K562 (cell line): ENCODE data around the gene MADCAM1. TPM values are rescaled to one million over a fixed set of nuclear protein-coding genes. Genes with fewer than 3 reads are reported as not detected.

Source experiments
- ARID2 ChIP-seq: fragments of 450-650 bp; IDR thresholded peaks from 2 replicates; pipeline ENCODE4 v1.6.1; 2017; ENCODE audit warnings: antibody characterized with exemption, mild to moderate bottlenecking
- CEBPG ChIP-seq, 3 experiments: fragments of 200-800 bp in 1 of 3; sonication (Bioruptor generic) in 1 of 3; sonication (generic) in 1 of 3; formaldehyde crosslinking in 1 of 3; IDR thresholded peaks in 2 of 3; conservative IDR thresholded peaks in 1 of 3; 2 replicates each; pipeline versions ENCODE4 v1.6.1 to v1.8.0; 2016 to 2022; ENCODE audit warnings: missing compliant biosample characterization in 2 of 3, missing genetic modification characterization in 2 of 3, mild to moderate bottlenecking in 1 of 3, missing genetic modification reagents in 1 of 3
- EHMT2 ChIP-seq: fragments of 450-650 bp; IDR thresholded peaks from 2 replicates; pipeline ENCODE4 v1.6.1; 2018; ENCODE audit warnings: antibody characterized with exemption
- GTF2F1 ChIP-seq: IDR thresholded peaks from 2 replicates; pipeline ENCODE4 v1.6.1; 2011; ENCODE audit warnings: low read depth, low read length, improper control_type of control experiment
- HOXB6 ChIP-seq: fragments of 250-450 bp; sonication (Bioruptor Pico); IDR thresholded peaks from 2 replicates; pipeline ENCODE4 v1.5.1; 2022; ENCODE audit warnings: mild to moderate bottlenecking, borderline replicate concordance
- L3MBTL2 ChIP-seq: fragments of 450-650 bp; IDR thresholded peaks from 2 replicates; pipeline ENCODE4 v1.6.1; 2016; ENCODE audit warnings: mild to moderate bottlenecking, moderate library complexity
- MAZ ChIP-seq, 2 experiments: fragments of 450-650 bp in 1 of 2; sonication (generic) in 1 of 2; formaldehyde crosslinking; IDR thresholded peaks in 1 of 2; conservative IDR thresholded peaks in 1 of 2; 2 replicates each; pipeline versions ENCODE4 v1.4.0 to v1.5.0; 2020; ENCODE audit warnings: mild to moderate bottlenecking in 1 of 2, missing genetic modification reagents in 1 of 2
- MEF2D ChIP-seq: conservative IDR thresholded peaks from 2 replicates; pipeline ENCODE4 v1.6.1; 2016; ENCODE audit warnings: low read depth, missing genetic modification characterization, missing compliant biosample characterization
- NFIX ChIP-seq: fragments of 250-450 bp; sonication (Bioruptor Pico); IDR thresholded peaks from 2 replicates; pipeline ENCODE4 v1.4.0; 2020; ENCODE audit warnings: low read depth, mild to moderate bottlenecking, moderate library complexity
- NR4A1 ChIP-seq, 2 experiments: fragments of 250-450 bp in 1 of 2; fragments of 450-650 bp in 1 of 2; sonication (Bioruptor Pico) in 1 of 2; IDR thresholded peaks; 2 replicates each; pipeline versions ENCODE4 v1.4.0 to v1.6.1; 2016 to 2020; ENCODE audit warnings: mild to moderate bottlenecking in 2 of 2, missing compliant biosample characterization in 1 of 2, missing genetic modification characterization in 1 of 2, moderate library complexity in 1 of 2
- PHF20 ChIP-seq: fragments of 450-650 bp; IDR thresholded peaks from 2 replicates; pipeline ENCODE4 v1.6.1; 2018; ENCODE audit not compliant: partially characterized antibody
- POLR3A ChIP-seq: IDR thresholded peaks from 2 replicates; pipeline ENCODE4 v1.6.1; 2011; ENCODE audit warnings: borderline replicate concordance, mild to moderate bottlenecking, moderate library complexity; ENCODE audit not compliant: insufficient read length, insufficient read depth; ENCODE audit errors: extremely low read depth
- SMAD4 ChIP-seq: fragments of 250-450 bp; sonication (Bioruptor Pico); conservative IDR thresholded peaks from 2 replicates; pipeline ENCODE4 v1.8.0; 2021; ENCODE audit warnings: inconsistent platforms, mild to moderate bottlenecking, moderate library complexity
- SMARCA5 ChIP-seq: fragments of 450-650 bp; IDR thresholded peaks from 2 replicates; pipeline ENCODE4 v1.6.1; 2016
- ZNF24 ChIP-seq: fragments of 450-650 bp; IDR thresholded peaks from 2 replicates; pipeline ENCODE4 v1.6.1; 2016
- ZNF41 ChIP-seq: fragments of 250-450 bp; sonication (Bioruptor Pico); conservative IDR thresholded peaks from 2 replicates; pipeline ENCODE4 v1.4.0; 2020; ENCODE audit warnings: mild to moderate bottlenecking
- polyA plus RNA-seq, 8 experiments: library from polyadenylated mRNA; depleted of rRNA in 4 of 8; stranded (reverse) in 5 of 8; unstranded in 3 of 8; fragments of >200 nt; fragmentation: Nextera tagmentation in 2 of 8; fragmentation: Illumina TruSeq in 1 of 8; extraction: Ambion mirVana in 2 of 8; extraction: Trizol in 1 of 8; gene quantifications; 2 replicates each; pipeline versions ENCODE4 v1.2.1 to v1.2.3, GENCODE V29; 2011 to 2014; ENCODE audit warnings: inconsistent platforms in 1 of 8, missing spikeins in 1 of 8
- total RNA-seq, 7 experiments: library from RNA; depleted of rRNA in 6 of 7; stranded (reverse); fragments of >200 nt in 6 of 7; fragmentation: Illumina TruSeq in 2 of 7; extraction: Trizol in 2 of 7; gene quantifications; 2 replicates each; pipeline versions ENCODE4 v1.2.1 to v1.2.3, GENCODE V29; 2011 to 2021; ENCODE audit warnings: low replicate concordance in 1 of 7
- TF ChIP-seq, protein P1 (sequence below): fragments of 250-450 bp; sonication (Bioruptor Pico); IDR thresholded peaks from 2 replicates; pipeline ENCODE4 v1.8.0; 2021; ENCODE audit warnings: moderate library complexity, mild to moderate bottlenecking, inconsistent platforms
- TF ChIP-seq, protein P2 (sequence below), 3 experiments: fragments of 200-800 bp in 1 of 3; fragments of 250-450 bp in 1 of 3; fragments of 450-650 bp in 1 of 3; sonication (Bioruptor Pico) in 1 of 3; sonication (Bioruptor generic) in 1 of 3; formaldehyde crosslinking in 1 of 3; IDR thresholded peaks; 2 replicates each; pipeline versions ENCODE4 v1.6.1 to v1.8.0; 2016 to 2022; ENCODE audit warnings: mild to moderate bottlenecking in 2 of 3, missing genetic modification characterization in 2 of 3, missing compliant biosample characterization in 1 of 3, moderate library complexity in 1 of 3
- TF ChIP-seq, protein P3 (sequence below): fragments of 450-650 bp; IDR thresholded peaks from 2 replicates; pipeline ENCODE4 v1.6.1; 2014; ENCODE audit warnings: low read depth, mild to moderate bottlenecking, moderate library complexity, borderline replicate concordance
- TF ChIP-seq, protein P4 (sequence below): sonication (generic); formaldehyde crosslinking; IDR thresholded peaks from 2 replicates; pipeline ENCODE4 v1.8.0; 2022; ENCODE audit warnings: mild to moderate bottlenecking, missing genetic modification reagents

Gene MADCAM1
- total and polyA plus RNA-seq, 9 of the 15 experiments (the other 6 are each of a cell fraction or from before 2014, with no cell fraction given), result 0.09 to 0.36 (median 0.09) TPM; not detected in 6

DNA sequence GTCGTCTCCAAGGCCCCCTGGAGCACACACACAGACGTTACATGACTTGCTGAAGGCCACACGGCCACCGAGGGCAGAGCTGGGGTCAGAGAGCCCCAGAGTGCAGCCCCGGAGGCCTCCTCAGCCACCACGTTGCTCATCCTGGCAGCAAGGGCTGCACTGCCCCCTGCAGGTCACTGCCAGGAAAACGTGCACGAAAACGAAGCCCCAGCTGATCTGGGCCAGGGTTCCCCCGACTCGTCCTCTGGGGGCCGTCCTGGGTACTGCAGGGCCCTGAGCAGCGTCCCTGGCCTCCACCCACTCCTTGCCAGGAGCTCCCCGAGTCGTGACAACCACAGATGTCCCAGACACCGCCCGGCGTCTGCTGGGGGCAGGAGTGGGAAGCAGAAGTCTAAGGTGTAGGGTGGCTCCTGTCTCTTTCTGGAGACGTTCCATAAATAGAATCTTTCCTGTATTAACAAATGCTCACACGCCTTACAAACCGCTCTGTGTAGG, 14.4 kb downstream of the MADCAM1 start (continued):
- TF ChIP-seq, protein P1, sequence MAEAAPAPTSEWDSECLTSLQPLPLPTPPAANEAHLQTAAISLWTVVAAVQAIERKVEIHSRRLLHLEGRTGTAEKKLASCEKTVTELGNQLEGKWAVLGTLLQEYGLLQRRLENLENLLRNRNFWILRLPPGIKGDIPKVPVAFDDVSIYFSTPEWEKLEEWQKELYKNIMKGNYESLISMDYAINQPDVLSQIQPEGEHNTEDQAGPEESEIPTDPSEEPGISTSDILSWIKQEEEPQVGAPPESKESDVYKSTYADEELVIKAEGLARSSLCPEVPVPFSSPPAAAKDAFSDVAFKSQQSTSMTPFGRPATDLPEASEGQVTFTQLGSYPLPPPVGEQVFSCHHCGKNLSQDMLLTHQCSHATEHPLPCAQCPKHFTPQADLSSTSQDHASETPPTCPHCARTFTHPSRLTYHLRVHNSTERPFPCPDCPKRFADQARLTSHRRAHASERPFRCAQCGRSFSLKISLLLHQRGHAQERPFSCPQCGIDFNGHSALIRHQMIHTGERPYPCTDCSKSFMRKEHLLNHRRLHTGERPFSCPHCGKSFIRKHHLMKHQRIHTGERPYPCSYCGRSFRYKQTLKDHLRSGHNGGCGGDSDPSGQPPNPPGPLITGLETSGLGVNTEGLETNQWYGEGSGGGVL (CRISPR knock-in tag), result no peak
- peak; percentile 85 for TF ChIP-seq L3MBTL2
- TF ChIP-seq, protein P2, sequence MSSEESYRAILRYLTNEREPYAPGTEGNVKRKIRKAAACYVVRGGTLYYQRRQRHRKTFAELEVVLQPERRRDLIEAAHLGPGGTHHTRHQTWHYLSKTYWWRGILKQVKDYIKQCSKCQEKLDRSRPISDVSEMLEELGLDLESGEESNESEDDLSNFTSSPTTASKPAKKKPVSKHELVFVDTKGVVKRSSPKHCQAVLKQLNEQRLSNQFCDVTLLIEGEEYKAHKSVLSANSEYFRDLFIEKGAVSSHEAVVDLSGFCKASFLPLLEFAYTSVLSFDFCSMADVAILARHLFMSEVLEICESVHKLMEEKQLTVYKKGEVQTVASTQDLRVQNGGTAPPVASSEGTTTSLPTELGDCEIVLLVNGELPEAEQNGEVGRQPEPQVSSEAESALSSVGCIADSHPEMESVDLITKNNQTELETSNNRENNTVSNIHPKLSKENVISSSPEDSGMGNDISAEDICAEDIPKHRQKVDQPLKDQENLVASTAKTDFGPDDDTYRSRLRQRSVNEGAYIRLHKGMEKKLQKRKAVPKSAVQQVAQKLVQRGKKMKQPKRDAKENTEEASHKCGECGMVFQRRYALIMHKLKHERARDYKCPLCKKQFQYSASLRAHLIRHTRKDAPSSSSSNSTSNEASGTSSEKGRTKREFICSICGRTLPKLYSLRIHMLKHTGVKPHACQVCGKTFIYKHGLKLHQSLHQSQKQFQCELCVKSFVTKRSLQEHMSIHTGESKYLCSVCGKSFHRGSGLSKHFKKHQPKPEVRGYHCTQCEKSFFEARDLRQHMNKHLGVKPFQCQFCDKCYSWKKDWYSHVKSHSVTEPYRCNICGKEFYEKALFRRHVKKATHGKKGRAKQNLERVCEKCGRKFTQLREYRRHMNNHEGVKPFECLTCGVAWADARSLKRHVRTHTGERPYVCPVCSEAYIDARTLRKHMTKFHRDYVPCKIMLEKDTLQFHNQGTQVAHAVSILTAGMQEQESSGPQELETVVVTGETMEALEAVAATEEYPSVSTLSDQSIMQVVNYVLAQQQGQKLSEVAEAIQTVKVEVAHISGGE (CRISPR knock-in tag; IDR thresholded peaks at IDR 0.05), result peak in 1 of 3 experiments; percentile 20; a peak in 1 of 6 replicates
- no peak for TF ChIP-seq ZNF24
- TF ChIP-seq, protein P3, sequence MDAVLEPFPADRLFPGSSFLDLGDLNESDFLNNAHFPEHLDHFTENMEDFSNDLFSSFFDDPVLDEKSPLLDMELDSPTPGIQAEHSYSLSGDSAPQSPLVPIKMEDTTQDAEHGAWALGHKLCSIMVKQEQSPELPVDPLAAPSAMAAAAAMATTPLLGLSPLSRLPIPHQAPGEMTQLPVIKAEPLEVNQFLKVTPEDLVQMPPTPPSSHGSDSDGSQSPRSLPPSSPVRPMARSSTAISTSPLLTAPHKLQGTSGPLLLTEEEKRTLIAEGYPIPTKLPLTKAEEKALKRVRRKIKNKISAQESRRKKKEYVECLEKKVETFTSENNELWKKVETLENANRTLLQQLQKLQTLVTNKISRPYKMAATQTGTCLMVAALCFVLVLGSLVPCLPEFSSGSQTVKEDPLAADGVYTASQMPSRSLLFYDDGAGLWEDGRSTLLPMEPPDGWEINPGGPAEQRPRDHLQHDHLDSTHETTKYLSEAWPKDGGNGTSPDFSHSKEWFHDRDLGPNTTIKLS, result peak; percentile 27; the same call in 1 of the 2 replicates
- TF ChIP-seq GTF2F1, result no peak
- TF ChIP-seq EHMT2, result no peak
- no peak for TF ChIP-seq ARID2
- TF ChIP-seq HOXB6 (CRISPR knock-in tag), result no peak
- TF ChIP-seq, protein P4, sequence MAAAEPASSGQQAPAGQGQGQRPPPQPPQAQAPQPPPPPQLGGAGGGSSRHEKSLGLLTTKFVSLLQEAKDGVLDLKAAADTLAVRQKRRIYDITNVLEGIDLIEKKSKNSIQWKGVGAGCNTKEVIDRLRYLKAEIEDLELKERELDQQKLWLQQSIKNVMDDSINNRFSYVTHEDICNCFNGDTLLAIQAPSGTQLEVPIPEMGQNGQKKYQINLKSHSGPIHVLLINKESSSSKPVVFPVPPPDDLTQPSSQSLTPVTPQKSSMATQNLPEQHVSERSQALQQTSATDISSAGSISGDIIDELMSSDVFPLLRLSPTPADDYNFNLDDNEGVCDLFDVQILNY (CRISPR knock-in tag), result no peak
- no peak for TF ChIP-seq NFIX (CRISPR knock-in tag)
- 0 out of 2 replicates have a peak, but pooled peaks have one; percentile 47 for TF ChIP-seq SMAD4 (CRISPR knock-in tag)
- TF ChIP-seq SMARCA5, result no peak
- TF ChIP-seq ZNF41 (CRISPR knock-in tag), result no peak
- TF ChIP-seq NR4A1 (CRISPR knock-in tag; IDR thresholded peaks at IDR 0.05), result no peak
- no peak for TF ChIP-seq NR4A1 (tag; IDR thresholded peaks at IDR 0.05)
- no peak for TF ChIP-seq MEF2D (tag)
- TF ChIP-seq PHF20, result no peak
- TF ChIP-seq POLR3A, result no peak
- peak; percentile 34 to 66; a peak in 2 of 4 replicates for TF ChIP-seq MAZ (CRISPR knock-in tag; conservative IDR thresholded peaks at IDR 0.05 in 1 of 2, IDR thresholded peaks at IDR 0.05 in 1 of 2)
- 0 out of 2 replicates have a peak, but pooled peaks have one; percentile 13 for TF ChIP-seq CEBPG (CRISPR knock-in tag; IDR thresholded peaks at IDR 0.05)
- TF ChIP-seq CEBPG (tag; conservative IDR thresholded peaks at IDR 0.05 in 1 of 2, IDR thresholded peaks at IDR 0.05 in 1 of 2), result no peak
